Astrocyte (in vitro differentiated cells and primary cell): ENCODE measurements around the gene ADAMTS10. TPM values are rescaled to one million over a fixed set of nuclear protein-coding genes. Genes with fewer than 3 reads are reported as not detected.

Source experiments
- DNase-seq: peaks from one replicate; pipeline ENCODE4 v3.0.0-alpha.2; 2010; ENCODE audit warnings: low read depth
- FAIRE-seq: peaks from 2 replicates; lab custom pipeline; 2011; peaks lifted over from hg19 to GRCh38; lab: Jason Lieb, UNC
- H2AFZ ChIP-seq: 2 replicates; pipeline ENCODE4 v1.6.0; 2012; ENCODE audit warnings: low read depth, low read length, inconsistent platforms
- H3K27ac ChIP-seq: 2 replicates; pipeline ENCODE4 v1.5.1; 2011; ENCODE audit warnings: low read depth, low read length, inconsistent platforms
- H3K27me3 ChIP-seq: 2 replicates; pipeline ENCODE4 v1.6.0; 2011; ENCODE audit warnings: low read length, inconsistent platforms; ENCODE audit not compliant: insufficient read depth
- H3K36me3 ChIP-seq: 2 replicates; pipeline ENCODE4 v1.5.1; 2011; ENCODE audit warnings: low read length, inconsistent platforms; ENCODE audit not compliant: insufficient read depth
- H3K4me1 ChIP-seq: 2 replicates; pipeline ENCODE4 v1.5.1; 2011; ENCODE audit warnings: low read length, inconsistent platforms; ENCODE audit not compliant: insufficient read depth
- H3K4me2 ChIP-seq: 2 replicates; pipeline ENCODE4 v1.6.0; 2012; ENCODE audit warnings: low read length, inconsistent platforms
- H3K4me3 ChIP-seq: 2 replicates; pipeline ENCODE4 v1.5.1; 2011; ENCODE audit warnings: low read depth, mild to moderate bottlenecking, low read length, inconsistent platforms; ENCODE audit not compliant: insufficient read depth
- H3K79me2 ChIP-seq: 2 replicates; pipeline ENCODE4 v1.6.0; 2012; ENCODE audit warnings: mild to moderate bottlenecking, low read length, inconsistent platforms; ENCODE audit not compliant: insufficient read depth
- H3K9ac ChIP-seq: 2 replicates; pipeline ENCODE4 v1.6.0; 2012; ENCODE audit warnings: mild to moderate bottlenecking, low read length, inconsistent platforms
- H3K9me3 ChIP-seq: 2 replicates; pipeline ENCODE4 v1.5.1; 2012; ENCODE audit warnings: low read depth, mild to moderate bottlenecking, low read length, inconsistent platforms; ENCODE audit not compliant: insufficient read depth
- H4K20me1 ChIP-seq: 2 replicates; pipeline ENCODE4 v1.6.0; 2012; ENCODE audit warnings: low read length, inconsistent platforms; ENCODE audit not compliant: insufficient read depth
- H3K27ac Mint-ChIP-seq: one replicate; pipeline ENCODE4 v1.8.0; 2021; ENCODE audit warnings: mild to moderate bottlenecking, mixed read lengths; ENCODE audit not compliant: unreplicated experiment
- H3K27me3 Mint-ChIP-seq: one replicate; pipeline ENCODE4 v1.8.0; 2021; ENCODE audit warnings: low read depth, mixed read lengths; ENCODE audit not compliant: unreplicated experiment
- H3K36me3 Mint-ChIP-seq: one replicate; pipeline ENCODE4 v1.8.0; 2021; ENCODE audit warnings: low read depth, mixed read lengths; ENCODE audit not compliant: unreplicated experiment
- H3K4me1 Mint-ChIP-seq: one replicate; pipeline ENCODE4 v1.8.0; 2021; ENCODE audit warnings: low read depth, mixed read lengths; ENCODE audit not compliant: unreplicated experiment
- H3K4me3 Mint-ChIP-seq: one replicate; pipeline ENCODE4 v1.8.0; 2021; ENCODE audit warnings: mild to moderate bottlenecking, moderate library complexity, mixed read lengths; ENCODE audit not compliant: unreplicated experiment
- H3K9me3 Mint-ChIP-seq: one replicate; pipeline ENCODE4 v1.8.0; 2021; ENCODE audit warnings: mild to moderate bottlenecking, mixed read lengths; ENCODE audit not compliant: unreplicated experiment
- CTCF ChIP-seq: IDR thresholded peaks from 2 replicates; pipeline ENCODE4 v1.5.1; 2011; ENCODE audit warnings: low read depth, mild to moderate bottlenecking, inconsistent platforms, low read length, moderate library complexity; ENCODE audit not compliant: insufficient read depth
- EZH2 ChIP-seq: IDR thresholded peaks from 2 replicates; pipeline ENCODE4 v1.6.1; 2012; ENCODE audit warnings: mild to moderate bottlenecking, low read length, inconsistent platforms; ENCODE audit not compliant: insufficient read depth
- total RNA-seq: library from RNA; stranded (reverse); gene quantifications from 2 replicates; pipeline ENCODE4 v1.2.1, GENCODE V29; 2021

The ADAMTS10 gene
- total RNA-seq, 1 donor from 2014 or later = 34.0 TPM

GRCh38 chr19:8616861-8617260 lies 6.3 kb upstream of the ADAMTS10 start:
- Mint-ChIP-seq H3K4me1 (no peaks in the 10 kb centered on the region), H3K27ac (no peak overlapping the region), H3K4me3 (no peak overlapping the region), H3K36me3 (no peaks in the 10 kb centered on the region), H3K9me3 (no peaks in the 10 kb centered on the region), H3K27me3 (peaks cover 9% of the 10 kb centered on the region)
- Histone ChIP-seq H3K9me3 (no peaks in the 10 kb centered on the region), H3K9ac (no peak overlapping the region), H3K27ac (no peak overlapping the region), H3K4me1 (peaks cover 7% of the 10 kb centered on the region), H2AFZ (no peak overlapping the region), H3K27me3 (no peaks in the 10 kb centered on the region), H3K79me2 (no peaks in the 10 kb centered on the region), H3K4me2 (no peak overlapping the region), H3K36me3 (no peaks in the 10 kb centered on the region), H4K20me1 (no peaks in the 10 kb centered on the region), H3K4me3 (no peak overlapping the region)
- no peak for TF ChIP-seq CTCF
- TF ChIP-seq EZH2 = no peak
- FAIRE-seq (no peak), DNase-seq (no peak)

- Histone ChIP-seq H4K20me1 (no peaks in the 10 kb centered on the region), H3K4me3 (no peak overlapping the region), H2AFZ (no peak overlapping the region), H3K4me1 (peaks cover 12% of the 10 kb centered on the region), H3K9me3 (no peaks in the 10 kb centered on the region), H3K9ac (no peak overlapping the region), H3K27ac (no peak overlapping the region), H3K27me3 (no peaks in the 10 kb centered on the region), H3K36me3 (no peaks in the 10 kb centered on the region), H3K79me2 (no peaks in the 10 kb centered on the region), H3K4me2 (peak overlapping the region; percentile 29)
- TF ChIP-seq EZH2 = no peak
- TF ChIP-seq CTCF = peak; percentile 98
- H3K4me1 Mint-ChIP-seq = no peaks in the 10 kb centered on the region
- no peaks in the 10 kb centered on the region for H3K9me3 Mint-ChIP-seq
- H3K36me3 Mint-ChIP-seq = no peaks in the 10 kb centered on the region
- H3K27ac Mint-ChIP-seq = no peak overlapping the region
- no peak overlapping the region for H3K4me3 Mint-ChIP-seq
- FAIRE-seq = no peak
- peaks cover 9% of the 10 kb centered on the region for H3K27me3 Mint-ChIP-seq
- no peak for DNase-seq
Observed at GRCh38 chr19:8615813-8616596, 5.5 kb upstream of the ADAMTS10 start.

DNA sequence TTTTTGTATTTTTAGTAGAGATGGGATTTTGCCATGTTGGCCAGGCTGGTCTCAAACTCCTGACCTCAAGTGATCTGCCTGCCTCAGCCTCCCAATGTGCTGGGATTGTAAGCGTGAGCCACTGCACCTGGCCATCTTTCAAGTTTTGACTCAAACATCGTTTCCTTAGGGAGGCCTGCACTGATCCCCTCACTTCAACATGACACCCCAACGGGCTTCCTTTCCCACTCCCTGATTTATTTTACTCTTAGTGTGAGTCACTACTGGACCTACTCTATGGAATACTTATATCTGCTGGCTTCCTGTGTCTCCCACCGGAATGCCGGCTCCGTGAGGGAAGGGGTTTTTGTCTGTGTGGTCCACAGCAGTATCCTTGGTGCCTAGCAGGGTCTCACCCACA lies 4.5 kb upstream of the ADAMTS10 start:
- Histone ChIP-seq H3K36me3 (no peaks in the 10 kb centered on the region), H4K20me1 (no peaks in the 10 kb centered on the region), H3K4me3 (no peak overlapping the region), H2AFZ (peak overlapping the region; percentile 47), H3K9me3 (no peaks in the 10 kb centered on the region), H3K27me3 (no peaks in the 10 kb centered on the region), H3K9ac (peak overlapping the region; percentile 55), H3K27ac (peak overlapping the region; percentile 55), H3K4me2 (peak overlapping the region; percentile 29), H3K79me2 (peaks cover 3% of the 10 kb centered on the region), H3K4me1 (peaks cover 13% of the 10 kb centered on the region)
- H3K9me3 Mint-ChIP-seq = no peaks in the 10 kb centered on the region
- H3K27me3 Mint-ChIP-seq = no peaks in the 10 kb centered on the region
- no peaks in the 10 kb centered on the region for H3K4me1 Mint-ChIP-seq
- no peak for TF ChIP-seq CTCF
- no peak for TF ChIP-seq EZH2
- FAIRE-seq (no peak), DNase-seq (peak; percentile 54)
- H3K4me3 Mint-ChIP-seq = no peak overlapping the region
- H3K27ac Mint-ChIP-seq = no peak overlapping the region
- no peaks in the 10 kb centered on the region for H3K36me3 Mint-ChIP-seq
